SK-N-SH (cell line): ENCODE results near the gene PHF14.

ENCODE experiments used
- EP300 ChIP-seq, 2 experiments: IDR thresholded peaks; 2 replicates each; pipeline versions ENCODE4 v1.4.0 to v1.6.1; 2012; ENCODE audit warnings: borderline replicate concordance in 1 of 2, low read depth in 1 of 2, low read length in 1 of 2
- EZH2phosphoT487 ChIP-seq: fragments of 200-600 bp; sonication (generic); IDR thresholded peaks from 2 replicates; pipeline ENCODE4 v1.6.1; 2017; ENCODE audit warnings: low read depth, mixed run types, mild to moderate bottlenecking, antibody characterized with exemption, moderate library complexity, borderline replicate concordance
- JUND ChIP-seq: IDR thresholded peaks from 2 replicates; pipeline ENCODE4 v1.4.0; 2012
- NFIC ChIP-seq: IDR thresholded peaks from 2 replicates; pipeline ENCODE4 v1.4.0; 2012; ENCODE audit warnings: borderline replicate concordance
- SIN3A ChIP-seq: IDR thresholded peaks from 2 replicates; pipeline ENCODE4 v1.6.1; 2012; ENCODE audit warnings: low read depth, mild to moderate bottlenecking, low read length, moderate library complexity, borderline replicate concordance
- USF2 ChIP-seq: fragments of 150-350 bp; IDR thresholded peaks from 2 replicates; pipeline ENCODE4 v1.6.1; 2017; ENCODE audit warnings: antibody characterized with exemption, low read length, low read depth, borderline replicate concordance
- TF ChIP-seq, protein P1 (sequence below): fragments of 200-600 bp; sonication (generic); IDR thresholded peaks from 2 replicates; pipeline ENCODE4 v1.6.1; 2017; ENCODE audit warnings: antibody characterized with exemption, mild to moderate bottlenecking, moderate library complexity

GRCh38 chr7:11035661-11036060 lies 62.0 kb downstream of the PHF14 start:
- TF ChIP-seq, protein P1, sequence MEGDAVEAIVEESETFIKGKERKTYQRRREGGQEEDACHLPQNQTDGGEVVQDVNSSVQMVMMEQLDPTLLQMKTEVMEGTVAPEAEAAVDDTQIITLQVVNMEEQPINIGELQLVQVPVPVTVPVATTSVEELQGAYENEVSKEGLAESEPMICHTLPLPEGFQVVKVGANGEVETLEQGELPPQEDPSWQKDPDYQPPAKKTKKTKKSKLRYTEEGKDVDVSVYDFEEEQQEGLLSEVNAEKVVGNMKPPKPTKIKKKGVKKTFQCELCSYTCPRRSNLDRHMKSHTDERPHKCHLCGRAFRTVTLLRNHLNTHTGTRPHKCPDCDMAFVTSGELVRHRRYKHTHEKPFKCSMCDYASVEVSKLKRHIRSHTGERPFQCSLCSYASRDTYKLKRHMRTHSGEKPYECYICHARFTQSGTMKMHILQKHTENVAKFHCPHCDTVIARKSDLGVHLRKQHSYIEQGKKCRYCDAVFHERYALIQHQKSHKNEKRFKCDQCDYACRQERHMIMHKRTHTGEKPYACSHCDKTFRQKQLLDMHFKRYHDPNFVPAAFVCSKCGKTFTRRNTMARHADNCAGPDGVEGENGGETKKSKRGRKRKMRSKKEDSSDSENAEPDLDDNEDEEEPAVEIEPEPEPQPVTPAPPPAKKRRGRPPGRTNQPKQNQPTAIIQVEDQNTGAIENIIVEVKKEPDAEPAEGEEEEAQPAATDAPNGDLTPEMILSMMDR = no peak
- TF ChIP-seq EP300 (IDR thresholded peaks at IDR 0.05; ENCODE audit: borderline replicate concordance in 1 of 2, low read depth in 1 of 2, low read length in 1 of 2) = no peak
- no peak for TF ChIP-seq USF2
- no peak for TF ChIP-seq EZH2phosphoT487
- no peak for TF ChIP-seq SIN3A
- TF ChIP-seq NFIC = no peak
- no peak for TF ChIP-seq JUND
